Epithelial cell of proximal tubule (primary cell): ENCODE results near the gene STX12. TPM values are rescaled to one million over a fixed set of nuclear protein-coding genes. Genes with fewer than 3 reads are reported as not detected.

ENCODE experiments used
- DNase-seq: peaks from one replicate; pipeline ENCODE4 v3.0.0-alpha.2; 2011; ENCODE audit warnings: low read depth
- H3K4me3 ChIP-seq: 2 replicates; pipeline ENCODE4 v1.5.1; 2011; ENCODE audit warnings: low read depth, mild to moderate bottlenecking, low read length
- total RNA-seq: library from RNA; depleted of rRNA; stranded (reverse); fragments of >200 nt; gene quantifications from 2 replicates; pipeline ENCODE4 v1.2.3, GENCODE V29; 2015
- TF ChIP-seq, protein P1 (sequence below): conservative IDR thresholded peaks from 2 replicates; pipeline ENCODE4 v1.5.1; 2012; ENCODE audit warnings: low read depth, mild to moderate bottlenecking, low read length

The STX12 gene
- total RNA-seq, 1 donor from 2014 or later: 31.5 TPM

DNA sequence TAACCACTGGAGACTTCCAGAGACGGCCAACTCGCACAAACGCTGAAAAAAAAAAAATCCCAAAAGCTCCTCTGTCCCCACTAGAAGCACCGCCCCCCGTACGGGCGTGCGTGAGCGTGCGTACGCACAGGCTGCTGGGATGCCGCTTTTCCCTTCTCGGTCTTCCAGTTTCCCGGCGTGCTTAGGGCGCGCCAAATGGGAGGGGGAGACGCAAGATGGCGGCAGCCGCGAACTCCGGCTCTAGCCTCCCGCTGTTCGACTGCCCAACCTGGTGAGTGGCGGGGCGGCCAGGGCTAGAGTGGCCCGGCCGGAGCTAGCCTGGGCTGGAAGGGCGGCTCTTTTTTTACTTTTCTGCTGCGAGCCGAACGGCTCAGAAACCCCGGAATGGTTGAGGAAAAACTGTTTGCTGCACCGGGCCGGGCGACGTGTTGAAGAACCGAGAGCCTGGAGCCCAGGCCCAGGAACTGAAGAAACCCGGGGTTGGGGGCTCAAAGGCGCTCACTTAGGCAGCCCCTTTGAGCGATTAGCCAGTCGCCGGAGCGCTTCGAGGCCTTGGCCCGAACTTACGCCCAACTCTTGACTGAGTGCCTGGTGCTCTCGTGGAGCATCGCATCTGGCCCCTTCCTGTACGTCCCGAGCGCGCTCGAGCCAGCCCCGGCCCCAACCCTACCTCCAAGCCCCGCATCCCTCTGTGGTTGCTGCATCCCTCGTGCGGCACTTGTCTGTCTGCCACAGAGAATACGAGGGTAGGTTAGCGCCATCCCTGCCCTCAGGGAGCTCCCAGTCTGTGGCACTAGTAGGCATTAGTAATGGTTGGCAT lies 57.8 kb downstream of the STX12 start, which contains the start of gene PPP1R8:
Gene PPP1R8 (plus strand): TSS at position 162 of the 820 bp plus-strand sequence. CDS start 54 bp downstream, at position 216.
- DNase-seq: peak; percentile 55
- TF ChIP-seq, protein P1, sequence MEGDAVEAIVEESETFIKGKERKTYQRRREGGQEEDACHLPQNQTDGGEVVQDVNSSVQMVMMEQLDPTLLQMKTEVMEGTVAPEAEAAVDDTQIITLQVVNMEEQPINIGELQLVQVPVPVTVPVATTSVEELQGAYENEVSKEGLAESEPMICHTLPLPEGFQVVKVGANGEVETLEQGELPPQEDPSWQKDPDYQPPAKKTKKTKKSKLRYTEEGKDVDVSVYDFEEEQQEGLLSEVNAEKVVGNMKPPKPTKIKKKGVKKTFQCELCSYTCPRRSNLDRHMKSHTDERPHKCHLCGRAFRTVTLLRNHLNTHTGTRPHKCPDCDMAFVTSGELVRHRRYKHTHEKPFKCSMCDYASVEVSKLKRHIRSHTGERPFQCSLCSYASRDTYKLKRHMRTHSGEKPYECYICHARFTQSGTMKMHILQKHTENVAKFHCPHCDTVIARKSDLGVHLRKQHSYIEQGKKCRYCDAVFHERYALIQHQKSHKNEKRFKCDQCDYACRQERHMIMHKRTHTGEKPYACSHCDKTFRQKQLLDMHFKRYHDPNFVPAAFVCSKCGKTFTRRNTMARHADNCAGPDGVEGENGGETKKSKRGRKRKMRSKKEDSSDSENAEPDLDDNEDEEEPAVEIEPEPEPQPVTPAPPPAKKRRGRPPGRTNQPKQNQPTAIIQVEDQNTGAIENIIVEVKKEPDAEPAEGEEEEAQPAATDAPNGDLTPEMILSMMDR: no peak
- H3K4me3 ChIP-seq: peak within 1 kb of the TSS; percentile 87

DNA sequence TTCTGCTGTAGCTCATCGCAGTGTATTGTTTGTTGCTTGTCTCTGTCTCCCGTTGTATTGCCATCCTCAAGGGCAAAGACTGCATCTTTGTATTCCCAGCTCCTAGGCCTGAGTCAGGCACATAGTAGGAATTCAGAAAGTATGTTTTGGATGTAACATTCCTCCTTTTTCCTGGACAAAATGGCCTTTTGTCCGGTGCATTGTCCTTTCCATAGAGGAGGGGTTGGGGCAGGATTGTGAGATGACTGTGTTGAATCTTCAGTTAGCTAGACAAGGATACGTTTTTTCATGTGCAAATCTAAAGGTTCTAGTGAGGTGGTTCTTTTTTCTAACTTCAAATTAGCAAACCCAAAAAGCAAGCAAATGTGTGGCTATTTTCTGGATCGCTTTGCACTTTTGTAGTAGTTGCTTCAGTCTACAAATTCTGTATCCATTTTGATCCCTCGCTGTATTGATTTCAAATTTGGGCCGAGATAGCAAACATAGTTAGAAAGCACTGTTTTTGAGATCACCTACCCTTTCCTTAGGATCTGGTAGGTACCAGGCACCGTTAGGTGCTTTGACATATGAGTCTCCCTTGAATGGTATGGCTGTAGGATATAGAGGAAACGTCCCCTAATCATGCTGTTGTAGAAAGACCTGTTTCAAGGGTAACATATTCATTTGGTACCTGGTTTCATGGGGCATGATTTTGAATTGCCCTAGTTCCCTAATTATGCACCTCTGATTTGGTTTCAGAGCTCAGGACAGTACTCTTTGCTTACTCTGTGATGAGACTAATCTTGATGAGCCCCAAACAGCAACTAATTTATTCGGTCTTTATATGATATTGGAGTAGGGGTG lies 58.8 kb downstream of the STX12 start:
- H3K4me3 ChIP-seq: peak overlapping the region; percentile 87
- DNase-seq: no peak
- TF ChIP-seq, protein P1: no peak

DNA sequence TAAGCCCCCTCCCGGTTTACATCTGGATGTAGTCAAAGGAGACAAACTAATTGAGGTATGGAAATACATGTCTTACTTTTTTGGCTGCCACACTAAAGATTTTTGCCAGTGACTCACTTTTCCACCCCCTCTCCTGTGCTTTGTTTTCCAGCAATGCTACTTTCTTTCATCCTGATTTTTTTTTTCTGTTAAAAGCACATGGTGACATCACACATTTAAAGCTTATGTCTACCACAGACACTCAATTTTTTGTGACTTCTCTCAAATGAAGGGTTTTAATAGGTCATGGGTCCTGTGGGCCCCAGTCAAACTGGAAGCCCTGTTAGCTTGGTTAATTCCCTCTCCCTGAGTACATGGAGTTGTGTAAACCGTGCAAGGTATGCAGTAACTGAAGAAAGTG lies 59.7 kb downstream of the STX12 start:
- H3K4me3 ChIP-seq: no peak overlapping the region
- TF ChIP-seq, protein P1: no peak
- DNase-seq: no peak

DNA sequence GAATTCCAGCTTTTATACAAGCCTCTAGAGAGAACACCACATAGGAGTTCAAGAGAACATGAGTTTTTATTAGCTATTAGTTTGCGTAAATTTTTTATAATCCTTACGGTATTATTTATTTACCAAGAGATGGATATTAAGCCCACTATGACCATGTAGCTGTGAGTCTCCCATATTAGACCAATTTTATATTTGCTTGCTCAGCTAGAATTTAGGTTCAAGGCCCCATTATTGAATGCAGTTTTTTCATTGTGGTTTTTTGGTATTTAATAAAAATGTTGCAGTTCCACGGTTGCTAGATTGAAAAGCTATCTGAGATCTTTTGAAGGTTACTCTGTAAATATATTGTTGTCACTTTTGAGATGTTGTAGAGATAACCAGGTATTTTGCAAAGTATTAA lies 60.5 kb downstream of the STX12 start:
- H3K4me3 ChIP-seq: no peak overlapping the region
- TF ChIP-seq, protein P1: no peak
- no peak for DNase-seq

DNA sequence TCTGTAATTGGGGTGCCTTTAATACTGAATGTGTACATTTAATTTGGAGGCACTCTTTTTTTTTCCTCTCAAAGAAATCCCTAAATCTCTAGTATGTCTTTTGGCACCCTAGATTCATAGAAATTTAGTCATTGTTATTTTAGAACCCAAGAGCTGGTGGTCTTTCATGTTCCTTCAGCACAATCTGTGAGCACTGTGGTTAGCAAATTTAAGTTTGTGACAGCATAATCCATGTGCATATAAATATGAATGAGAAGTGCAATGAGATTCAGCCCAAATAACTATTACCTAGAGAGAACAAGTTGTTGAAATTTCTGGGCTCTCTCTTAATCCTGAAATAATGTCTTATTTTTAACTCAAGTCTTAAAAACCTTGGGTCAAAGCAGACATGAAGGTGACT lies 62.0 kb downstream of the STX12 start:
- TF ChIP-seq, protein P1: no peak

DNA sequence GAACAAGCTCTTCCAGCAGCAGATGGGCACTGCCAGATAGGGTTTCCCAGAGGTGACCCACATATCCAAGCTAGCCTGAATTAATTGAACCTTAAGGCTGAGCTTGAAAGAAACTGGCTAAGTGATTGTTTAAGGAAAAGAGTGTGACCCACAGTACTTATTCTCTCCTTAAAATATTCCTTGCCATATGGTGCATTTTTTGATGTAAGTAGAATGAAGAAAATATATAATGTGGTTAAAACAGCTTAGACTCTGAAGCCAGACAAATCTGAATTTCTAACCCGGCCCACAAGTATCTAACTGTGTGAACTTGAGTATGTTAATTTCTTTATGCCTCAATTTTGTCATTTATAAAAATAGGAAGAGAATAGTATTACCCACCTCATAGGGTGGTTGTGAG lies 62.5 kb downstream of the STX12 start:
- H3K4me3 ChIP-seq: no peak overlapping the region
- DNase-seq: no peak
- TF ChIP-seq, protein P1: no peak

More for the DNA sequence above, 62.0 kb downstream of the STX12 start:
- DNase-seq: no peak
- H3K4me3 ChIP-seq: no peak overlapping the region
